WI38 (cell line): ENCODE results near the gene BCL2L12.
A peak's percentile ranks its signal among the peaks of the same experiment; 100 is the strongest.
"Not testable (repeated sequence)": the region's sequence is repeated elsewhere in the genome, so short reads cannot be mapped to it uniquely, and the experiment has no call there.

Source experiments
- H3K4me3 ChIP-seq: 2 replicates; pipeline ENCODE4 v1.5.1; 2011; ENCODE audit warnings: low read depth, mild to moderate bottlenecking, control low read depth, low read length
- TF ChIP-seq, protein P1 (sequence below): IDR thresholded peaks from 2 replicates; pipeline ENCODE4 v1.5.1; 2012; ENCODE audit warnings: low read depth, mild to moderate bottlenecking, control low read depth, low read length

Gene BCL2L12

DNA sequence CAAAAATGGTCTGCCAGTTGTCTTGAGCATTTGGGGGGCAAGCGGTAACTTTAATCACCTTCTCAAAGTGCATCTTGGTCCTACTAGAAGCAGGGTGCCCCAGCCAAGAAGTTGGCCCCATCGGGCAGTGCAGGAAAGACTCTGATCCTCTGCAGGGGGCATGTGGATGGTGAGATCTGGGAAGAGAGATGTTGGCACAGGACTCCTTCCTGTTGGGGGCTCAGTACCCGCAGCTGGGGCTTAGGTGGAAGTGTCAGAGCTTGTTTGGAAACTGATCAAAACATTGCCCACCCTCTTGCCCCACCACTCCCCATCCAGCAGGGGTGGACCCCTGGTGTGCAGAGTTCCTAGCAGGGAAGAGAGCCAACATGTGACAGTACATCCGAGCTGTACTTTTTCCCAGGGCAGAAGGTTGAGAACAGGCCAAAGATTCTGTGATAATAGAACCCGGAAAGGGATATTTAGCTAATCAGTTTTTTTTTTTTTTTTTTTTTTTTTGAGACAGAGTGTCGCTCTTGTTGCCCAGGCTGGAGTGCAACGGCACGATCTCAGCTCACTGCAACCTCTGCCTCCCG, 34.6 kb upstream of the BCL2L12 start:
- no peak overlapping the region for H3K4me3 ChIP-seq
- TF ChIP-seq, protein P1, sequence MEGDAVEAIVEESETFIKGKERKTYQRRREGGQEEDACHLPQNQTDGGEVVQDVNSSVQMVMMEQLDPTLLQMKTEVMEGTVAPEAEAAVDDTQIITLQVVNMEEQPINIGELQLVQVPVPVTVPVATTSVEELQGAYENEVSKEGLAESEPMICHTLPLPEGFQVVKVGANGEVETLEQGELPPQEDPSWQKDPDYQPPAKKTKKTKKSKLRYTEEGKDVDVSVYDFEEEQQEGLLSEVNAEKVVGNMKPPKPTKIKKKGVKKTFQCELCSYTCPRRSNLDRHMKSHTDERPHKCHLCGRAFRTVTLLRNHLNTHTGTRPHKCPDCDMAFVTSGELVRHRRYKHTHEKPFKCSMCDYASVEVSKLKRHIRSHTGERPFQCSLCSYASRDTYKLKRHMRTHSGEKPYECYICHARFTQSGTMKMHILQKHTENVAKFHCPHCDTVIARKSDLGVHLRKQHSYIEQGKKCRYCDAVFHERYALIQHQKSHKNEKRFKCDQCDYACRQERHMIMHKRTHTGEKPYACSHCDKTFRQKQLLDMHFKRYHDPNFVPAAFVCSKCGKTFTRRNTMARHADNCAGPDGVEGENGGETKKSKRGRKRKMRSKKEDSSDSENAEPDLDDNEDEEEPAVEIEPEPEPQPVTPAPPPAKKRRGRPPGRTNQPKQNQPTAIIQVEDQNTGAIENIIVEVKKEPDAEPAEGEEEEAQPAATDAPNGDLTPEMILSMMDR: no peak

DNA sequence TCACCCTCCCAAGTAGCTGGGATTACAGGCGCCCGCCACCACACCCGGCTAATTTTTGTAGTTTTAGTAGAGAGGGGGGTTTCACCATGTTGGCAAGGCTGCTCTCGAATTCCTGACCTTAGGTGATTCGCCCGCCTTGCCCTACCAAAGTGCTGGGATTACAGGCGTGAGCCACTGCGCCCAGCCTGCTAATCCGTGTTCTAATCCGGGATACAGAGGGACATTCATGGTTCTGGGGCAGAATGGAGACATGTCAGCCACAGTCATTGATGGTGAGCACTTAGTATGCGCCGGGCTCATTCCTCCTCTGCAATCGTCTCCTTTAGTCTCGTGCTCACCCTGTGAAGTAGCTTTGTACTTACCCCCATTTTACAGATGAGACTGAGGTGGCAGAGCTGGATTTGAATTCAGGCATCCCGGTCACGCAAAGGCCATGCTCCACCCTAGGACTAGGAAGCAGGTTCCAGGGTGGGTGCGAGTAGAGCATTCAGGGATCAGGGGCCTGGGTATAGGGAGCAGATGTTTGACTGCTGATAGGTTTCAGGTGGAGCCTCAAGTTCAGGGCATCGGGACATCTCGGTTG, 34.0 kb upstream of the BCL2L12 start:
- H3K4me3 ChIP-seq: no peak overlapping the region
- TF ChIP-seq, protein P1: no peak

DNA sequence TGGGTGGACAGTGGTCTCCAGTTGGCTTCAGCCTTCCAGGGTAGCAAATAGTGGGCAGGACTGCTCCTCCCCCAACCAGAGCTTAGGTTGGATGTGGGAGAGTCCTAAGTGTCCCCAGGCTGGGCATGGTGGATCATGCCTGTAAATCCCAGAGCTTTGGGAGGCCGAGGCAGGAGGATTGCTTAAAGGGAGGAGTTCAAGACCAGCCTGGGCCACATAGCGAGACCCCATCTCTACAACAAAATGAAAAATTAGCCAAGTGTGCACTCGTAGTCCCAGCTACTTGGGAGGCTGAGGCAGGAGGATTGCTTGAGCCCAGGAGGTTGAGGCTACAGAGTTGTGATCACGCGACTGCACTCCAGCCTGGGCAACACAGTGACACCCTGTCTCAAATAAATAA, 33.2 kb upstream of the BCL2L12 start:
- TF ChIP-seq, protein P1: no peak
- H3K4me3 ChIP-seq: no peak overlapping the region

DNA sequence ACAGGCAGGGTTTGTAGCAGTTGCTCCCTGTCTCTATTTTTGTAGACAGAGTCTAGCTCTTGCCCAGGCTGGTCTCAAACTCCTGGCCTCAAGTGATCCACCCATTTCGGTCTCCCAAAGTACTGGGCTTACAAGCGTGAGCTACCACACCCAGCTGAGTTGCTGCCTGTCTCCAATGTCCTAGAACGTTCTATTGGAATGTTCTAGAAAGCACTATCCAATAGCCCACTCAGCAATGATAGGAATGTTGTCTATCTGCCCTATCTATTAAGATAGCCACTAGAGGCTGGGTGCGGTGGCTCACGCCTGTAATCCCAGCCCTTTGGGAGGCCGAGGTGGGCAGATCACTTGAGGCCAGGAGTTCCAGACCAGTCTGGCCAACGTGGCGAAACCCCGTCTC, 32.5 kb upstream of the BCL2L12 start:
- H3K4me3 ChIP-seq: not testable (repeated sequence)

DNA sequence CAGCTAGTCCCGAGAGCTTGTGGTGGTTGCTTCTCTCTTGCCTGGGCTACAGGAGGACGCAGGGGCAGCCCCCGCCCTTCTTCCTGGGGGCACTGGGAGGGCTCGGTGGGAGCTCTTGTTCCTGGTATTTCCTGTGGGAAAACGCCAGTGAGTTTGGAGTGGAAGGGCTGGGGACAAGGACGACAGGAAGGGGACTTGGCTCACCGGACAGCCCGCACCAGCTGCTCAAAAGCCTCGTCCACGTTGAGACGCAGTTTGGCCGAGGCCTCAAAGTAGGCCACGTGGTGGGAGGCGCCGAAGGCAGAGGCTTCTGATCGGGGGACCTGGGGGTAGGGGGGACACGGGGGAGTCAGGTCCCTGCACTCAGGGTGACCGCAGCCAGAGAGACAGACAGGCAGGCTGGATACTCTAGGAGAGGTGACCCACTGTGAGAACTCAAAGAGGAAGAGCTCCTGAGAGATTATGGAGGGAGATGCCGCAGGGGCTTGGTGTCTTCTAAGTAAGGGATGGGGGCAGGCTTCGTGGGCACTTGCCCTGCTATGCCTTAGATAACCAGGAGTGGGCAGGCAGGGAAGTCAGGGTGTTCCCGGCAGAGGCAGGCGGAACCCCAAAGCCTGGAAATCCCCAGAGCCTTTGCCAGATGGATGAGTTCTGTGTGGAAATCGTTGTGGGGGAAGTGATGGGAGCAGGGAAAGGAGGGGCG, 30.1 kb upstream of the BCL2L12 start:
- TF ChIP-seq, protein P1: no peak
- no peak overlapping the region for H3K4me3 ChIP-seq

DNA sequence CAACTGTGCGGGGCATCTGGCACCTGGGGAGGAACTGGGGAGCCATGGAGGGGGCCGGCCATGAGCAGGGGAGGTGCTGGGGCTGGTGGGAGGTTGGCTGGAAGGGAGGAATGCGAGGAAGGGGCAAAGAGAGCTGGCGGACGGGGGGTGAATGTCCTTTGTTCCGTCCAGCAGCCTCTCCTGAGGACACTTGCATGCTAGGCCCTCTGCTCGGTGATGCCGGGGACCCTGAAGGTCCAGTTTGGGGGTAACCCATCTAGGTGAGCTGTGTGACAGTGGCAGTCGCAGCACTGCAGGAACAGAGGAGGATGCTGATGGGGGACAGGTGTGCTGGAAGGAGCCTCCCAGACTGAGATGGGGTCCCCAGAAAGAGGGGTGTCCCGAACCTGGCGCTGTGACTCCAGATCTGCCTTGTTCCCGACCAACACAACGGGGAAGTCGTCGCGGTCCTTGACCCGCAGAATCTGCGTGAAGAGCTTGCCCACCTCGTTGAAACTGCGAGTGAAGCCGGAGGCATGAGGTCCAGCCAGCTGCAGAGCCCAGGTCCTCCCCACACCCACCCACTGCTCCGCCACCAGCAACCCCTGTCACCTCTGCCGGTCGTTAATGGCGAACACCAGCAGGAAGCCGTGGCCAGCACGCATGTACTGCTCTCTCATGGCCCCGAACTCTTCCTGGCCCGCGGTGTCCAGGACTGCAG, 29.4 kb upstream of the BCL2L12 start:
- no peak overlapping the region for H3K4me3 ChIP-seq
- TF ChIP-seq, protein P1: no peak

DNA sequence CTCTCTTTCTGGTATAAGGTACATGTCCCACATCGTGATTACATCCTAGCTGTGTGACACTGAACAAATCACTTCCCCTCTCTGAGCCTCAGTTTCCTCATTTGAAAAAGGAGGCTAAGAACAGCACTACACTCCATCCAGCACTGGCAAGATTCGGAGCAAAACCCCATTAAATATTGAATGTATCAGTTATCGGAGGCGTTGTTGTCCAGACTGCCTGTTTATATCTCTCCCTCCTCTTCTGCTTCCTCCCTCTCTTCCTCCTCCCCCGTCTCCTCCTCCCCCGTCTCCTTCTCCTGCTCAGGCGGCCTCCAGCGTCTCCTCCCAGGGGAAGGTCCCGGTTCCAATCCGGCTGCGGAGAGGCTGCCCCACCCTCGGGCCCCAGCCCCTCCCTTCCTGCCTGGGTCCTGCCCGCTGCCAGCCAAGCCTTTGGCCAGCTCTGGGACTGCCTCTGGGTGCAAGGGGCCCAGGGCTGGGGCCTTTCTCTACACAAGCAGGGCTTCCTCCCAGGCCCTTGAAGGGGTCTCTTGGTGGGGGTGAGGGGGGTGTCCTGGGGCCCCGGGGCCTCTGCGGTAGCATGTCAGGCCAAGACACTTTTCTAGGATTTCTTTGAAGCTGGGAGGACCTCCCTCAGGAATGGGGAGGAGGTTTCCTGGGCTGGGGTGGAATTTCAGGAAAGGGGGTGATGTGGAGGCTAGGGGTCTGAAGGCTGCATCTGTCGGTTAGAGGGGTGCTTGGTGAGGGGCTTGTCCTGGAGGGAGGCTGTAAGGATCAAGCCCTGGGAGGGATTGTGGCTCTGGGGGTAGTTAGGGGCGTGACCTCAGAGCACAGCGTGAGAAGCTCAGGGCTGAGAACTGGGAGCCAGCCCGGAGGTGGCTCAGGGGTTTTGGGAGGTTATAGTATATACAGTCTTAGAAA, 27.7 kb upstream of the BCL2L12 start:
- H3K4me3 ChIP-seq: peak overlapping the region; percentile 81
- TF ChIP-seq, protein P1: no peak
